A549 (cell line): Measurements from ENCODE around the gene ATP9A. TPM values are rescaled to one million over a fixed set of nuclear protein-coding genes. Genes with fewer than 3 reads are reported as not detected.
"Not testable (repeated sequence)": the region's sequence is repeated elsewhere in the genome, so short reads cannot be mapped to it uniquely, and the experiment has no call there.

Experiments
- ATAC-seq, 2 experiments: fragments of 200-7000 bp in 1 of 2; fragments of >200 bp in 1 of 2; cut with Nextera tagmentation in 1 of 2; cut with Tn5 transposase in 1 of 2; 3 replicates each; pipeline versions ENCODE4 v1.8.0 to v1.9.1; 2018 to 2020; ENCODE audit warnings: mild to moderate bottlenecking in 1 of 2, moderate library complexity in 1 of 2
- CTCF ChIA-PET: fragments of 300-600 bp; sonication (Branson Sonifier 250); formaldehyde crosslinking; extraction: SDS; loops from one replicate; lab custom pipeline; 2021; ENCODE audit warnings: antibody characterized with exemption, inconsistent platforms; lab: Yijun Ruan, JAX
- POLR2A ChIA-PET: fragments of 350-600 bp; formaldehyde crosslinking; extraction: SDS; loops from one replicate; lab custom pipeline; 2021; ENCODE audit warnings: antibody characterized with exemption, inconsistent platforms; lab: Yijun Ruan, JAX
- DNase-seq, 2 experiments: peaks; one replicate each; pipeline versions ENCODE4 v3.0.0 to v3.0.0-alpha.2; 2011 to 2016; ENCODE audit warnings: low read depth in 1 of 2, low spot score in 1 of 2
- FAIRE-seq: peaks from 2 replicates; lab custom pipeline; 2011; peaks lifted over from hg19 to GRCh38; lab: Jason Lieb, UNC
- H3K27ac ChIP-seq, 2 experiments: fragments of >200 bp; sonication (Bioruptor Twin); formaldehyde crosslinking; 3 replicates each; pipeline ENCODE4 v1.5.1; 2016 to 2017
- H3K4me1 ChIP-seq: fragments of >200 bp; sonication (Bioruptor Twin); formaldehyde crosslinking; 3 replicates; pipeline ENCODE4 v1.6.1; 2016
- H3K4me2 ChIP-seq: fragments of >200 bp; sonication (Bioruptor Twin); formaldehyde crosslinking; 3 replicates; pipeline ENCODE4 v1.6.1; 2016
- H3K4me3 ChIP-seq: fragments of >200 bp; sonication (Bioruptor Twin); formaldehyde crosslinking; 3 replicates; pipeline ENCODE4 v1.5.1; 2016
- H3K9me3 ChIP-seq: fragments of >200 bp; sonication (Bioruptor Twin); formaldehyde crosslinking; 3 replicates; pipeline ENCODE4 v1.6.1; 2016
- ATOH8 ChIP-seq: fragments of 250-450 bp; sonication (Bioruptor Pico); IDR thresholded peaks from 2 replicates; pipeline ENCODE4 v1.5.0; 2020; ENCODE audit warnings: low read depth, mild to moderate bottlenecking, moderate library complexity
- BHLHE40 ChIP-seq: IDR thresholded peaks from 2 replicates; pipeline ENCODE4 v1.6.1; 2012; ENCODE audit warnings: low read depth, low read length, inconsistent platforms
- CBX2 ChIP-seq: fragments of 200-600 bp; sonication (generic); IDR thresholded peaks from 2 replicates; pipeline ENCODE4 v1.6.1; 2016; ENCODE audit warnings: low read depth, mild to moderate bottlenecking, borderline replicate concordance
- CEBPB ChIP-seq, 2 experiments: fragments of >200 bp in 1 of 2; sonication (Bioruptor Twin) in 1 of 2; formaldehyde crosslinking in 1 of 2; IDR thresholded peaks; 2 replicates each; pipeline ENCODE4 v1.6.1; 2012 to 2016
- CHD4 ChIP-seq: fragments of 200-600 bp; sonication (generic); IDR thresholded peaks from 2 replicates; pipeline ENCODE4 v1.6.1; 2016; ENCODE audit warnings: antibody characterized with exemption, mild to moderate bottlenecking, borderline replicate concordance
- EHF ChIP-seq: fragments of 250-450 bp; sonication (Bioruptor Pico); IDR thresholded peaks from 2 replicates; pipeline ENCODE4 v1.5.0; 2020; ENCODE audit warnings: mild to moderate bottlenecking
- ESRRA ChIP-seq: fragments of 150-350 bp; IDR thresholded peaks from 2 replicates; pipeline ENCODE4 v1.6.1; 2014; ENCODE audit warnings: mild to moderate bottlenecking, low read length, borderline replicate concordance
- FOSL2 ChIP-seq, 2 experiments: fragments of 450-650 bp in 1 of 2; fragments of >200 bp in 1 of 2; sonication (Bioruptor Twin) in 1 of 2; formaldehyde crosslinking; IDR thresholded peaks; 2 replicates each; pipeline versions ENCODE4 v1.5.0 to v1.6.1; 2016 to 2020; ENCODE audit warnings: mild to moderate bottlenecking in 1 of 2, moderate library complexity in 1 of 2
- GATA3 ChIP-seq: IDR thresholded peaks from 2 replicates; pipeline ENCODE4 v1.6.1; 2012; ENCODE audit warnings: borderline replicate concordance
- HDAC2 ChIP-seq: fragments of 200-600 bp; sonication (generic); IDR thresholded peaks from 2 replicates; pipeline ENCODE4 v1.6.1; 2016
- HEYL ChIP-seq: fragments of 250-450 bp; sonication (Bioruptor Pico); IDR thresholded peaks from 2 replicates; pipeline ENCODE4 v1.8.0; 2021; ENCODE audit warnings: mild to moderate bottlenecking, moderate library complexity
- HOXB13 ChIP-seq: fragments of 250-450 bp; sonication (Bioruptor Pico); IDR thresholded peaks from 2 replicates; pipeline ENCODE4 v1.5.0; 2020; ENCODE audit warnings: low read depth, mild to moderate bottlenecking, moderate library complexity
- JUNB ChIP-seq: fragments of >200 bp; sonication (Bioruptor Twin); formaldehyde crosslinking; IDR thresholded peaks from 2 replicates; pipeline ENCODE4 v1.6.1; 2016
- NPAS2 ChIP-seq: fragments of 250-450 bp; sonication (Bioruptor Pico); IDR thresholded peaks from 2 replicates; pipeline ENCODE4 v1.8.0; 2022; ENCODE audit warnings: mild to moderate bottlenecking, moderate library complexity, borderline replicate concordance
- NR3C1 ChIP-seq: fragments of >200 bp; sonication (Bioruptor Twin); formaldehyde crosslinking; IDR thresholded peaks from 3 replicates; pipeline ENCODE4 v1.6.1; 2017
- PBX3 ChIP-seq: IDR thresholded peaks from 2 replicates; pipeline ENCODE4 v1.6.1; 2012
- PHF8 ChIP-seq: fragments of 200-600 bp; sonication (generic); IDR thresholded peaks from 2 replicates; pipeline ENCODE4 v1.6.1; 2016; ENCODE audit warnings: low read depth, mild to moderate bottlenecking, antibody characterized with exemption, moderate library complexity, borderline replicate concordance
- POLR2A ChIP-seq: IDR thresholded peaks from 2 replicates; pipeline ENCODE4 v1.6.1; 2012; ENCODE audit warnings: mild to moderate bottlenecking, low read length
- RFX5 ChIP-seq: fragments of 450-650 bp; IDR thresholded peaks from 2 replicates; pipeline ENCODE4 v1.7.1; 2014; ENCODE audit warnings: antibody characterized with exemption, mild to moderate bottlenecking, moderate library complexity
- ZC3H11A ChIP-seq: fragments of 450-650 bp; IDR thresholded peaks from 2 replicates; pipeline ENCODE4 v1.6.1; 2014; ENCODE audit warnings: antibody characterized with exemption, mild to moderate bottlenecking
- ZNF302 ChIP-seq: fragments of 250-450 bp; sonication (Bioruptor Pico); IDR thresholded peaks from 2 replicates; pipeline ENCODE4 v1.9.0; 2021; ENCODE audit warnings: inconsistent platforms, mild to moderate bottlenecking, moderate library complexity
- ZSCAN20 ChIP-seq: fragments of 250-450 bp; sonication (Bioruptor Pico); IDR thresholded peaks from 2 replicates; pipeline ENCODE4 v1.8.0; 2022; ENCODE audit warnings: mild to moderate bottlenecking, moderate library complexity
- WGBS: methylation state at CpG from one replicate; pipeline ENCODE4 v1.1.6; 2017; ENCODE audit errors: missing lambda C conversion rate; 5-methylcytosine and 5-hydroxymethylcytosine counted together
- polyA plus RNA-seq, 4 experiments: library from polyadenylated mRNA; depleted of rRNA in 3 of 4; stranded (reverse); fragments of >200 nt; fragmentation: RNase III in 1 of 4; extraction: RNeasy Plus Mini Kit Qiagen cat#74134 plus additional on column Dnase treatment in 1 of 4; gene quantifications; 2 replicates in 3 of 4; 3 replicates in 1 of 4; pipeline ENCODE4 v1.2.3, GENCODE V29; 2011 to 2017
- TF ChIP-seq, protein P1 (sequence below): fragments of >200 bp; sonication (Bioruptor Twin); formaldehyde crosslinking; IDR thresholded peaks from 3 replicates; pipeline ENCODE4 v1.5.1; 2016
- TF ChIP-seq, protein P2 (sequence below): fragments of 450-650 bp; IDR thresholded peaks from 2 replicates; pipeline ENCODE4 v1.6.1; 2014; ENCODE audit warnings: antibody characterized with exemption

ATP9A gene
- polyA plus RNA-seq, 2 of the 4 experiments (the other 2 are of a cell fraction), result 9.9 to 23.6 TPM

DNA sequence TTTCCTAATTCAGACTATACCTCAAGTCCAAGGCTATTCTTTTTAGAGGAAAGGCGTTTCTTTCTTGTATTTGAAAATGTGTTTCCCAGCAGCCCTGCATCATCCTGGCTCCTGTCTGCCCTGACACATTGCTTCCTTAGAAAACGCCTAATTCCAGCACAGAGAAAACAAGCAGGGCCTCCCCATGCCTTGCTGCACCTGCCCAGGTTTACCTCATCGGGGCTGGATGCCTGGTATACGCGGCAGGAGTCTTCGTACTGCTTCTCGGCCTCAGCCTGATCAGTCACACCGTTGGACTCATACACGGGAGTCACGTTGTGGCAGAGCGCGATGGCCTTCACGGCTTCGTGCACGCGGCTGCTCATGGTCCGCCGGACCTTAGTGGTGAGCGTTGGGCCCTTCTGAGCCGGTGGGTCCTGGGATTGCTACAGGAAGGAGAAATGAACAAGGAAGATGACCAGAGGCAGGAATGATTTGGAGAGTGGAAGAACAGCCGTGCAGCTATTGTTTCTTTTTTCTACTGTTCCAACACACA is 111.4 kb downstream of the ATP9A start:
- peaks cover 30% of the 10 kb centered on the region for H3K4me1 ChIP-seq
- no peak overlapping the region for H3K4me3 ChIP-seq
- no peaks in the 10 kb centered on the region for H3K9me3 ChIP-seq
- 92% methylated on average over 21 of the region's 21 CpGs for WGBS
- FAIRE-seq (no peak), ATAC-seq (no peak), DNase-seq (no peak)
- ChIA-PET POLR2A (interaction anchor here (0.7 kb wide), 1 partner anchor 227 kb away, joined by 4 read pairs; no protein-coding TSS in a partner anchor), CTCF (interaction anchor here (0.6 to 1.8 kb wide), 2 partner anchors 17 to 30 kb away, joined by 3 to 4 read pairs; no protein-coding TSS in a partner anchor)
- 0 out of 6 replicates have a peak overlapping the region, but pooled peaks of 1 of the 2 experiments have one; percentile 11 for H3K27ac ChIP-seq
- H3K4me2 ChIP-seq, result no peak overlapping the region
- no peak for TF ChIP-seq JUNB
- no peak for TF ChIP-seq NPAS2 (CRISPR knock-in tag)
- TF ChIP-seq PBX3, result no peak
- TF ChIP-seq, protein P1, sequence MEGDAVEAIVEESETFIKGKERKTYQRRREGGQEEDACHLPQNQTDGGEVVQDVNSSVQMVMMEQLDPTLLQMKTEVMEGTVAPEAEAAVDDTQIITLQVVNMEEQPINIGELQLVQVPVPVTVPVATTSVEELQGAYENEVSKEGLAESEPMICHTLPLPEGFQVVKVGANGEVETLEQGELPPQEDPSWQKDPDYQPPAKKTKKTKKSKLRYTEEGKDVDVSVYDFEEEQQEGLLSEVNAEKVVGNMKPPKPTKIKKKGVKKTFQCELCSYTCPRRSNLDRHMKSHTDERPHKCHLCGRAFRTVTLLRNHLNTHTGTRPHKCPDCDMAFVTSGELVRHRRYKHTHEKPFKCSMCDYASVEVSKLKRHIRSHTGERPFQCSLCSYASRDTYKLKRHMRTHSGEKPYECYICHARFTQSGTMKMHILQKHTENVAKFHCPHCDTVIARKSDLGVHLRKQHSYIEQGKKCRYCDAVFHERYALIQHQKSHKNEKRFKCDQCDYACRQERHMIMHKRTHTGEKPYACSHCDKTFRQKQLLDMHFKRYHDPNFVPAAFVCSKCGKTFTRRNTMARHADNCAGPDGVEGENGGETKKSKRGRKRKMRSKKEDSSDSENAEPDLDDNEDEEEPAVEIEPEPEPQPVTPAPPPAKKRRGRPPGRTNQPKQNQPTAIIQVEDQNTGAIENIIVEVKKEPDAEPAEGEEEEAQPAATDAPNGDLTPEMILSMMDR, result no peak
- no peak for TF ChIP-seq ESRRA
- no peak for TF ChIP-seq ZSCAN20 (CRISPR knock-in tag)
- no peak for TF ChIP-seq PHF8
- no peak for TF ChIP-seq HOXB13
- TF ChIP-seq POLR2A, result no peak
- no peak for TF ChIP-seq EHF
- no peak for TF ChIP-seq CHD4
- no peak for TF ChIP-seq BHLHE40
- TF ChIP-seq, protein P2, sequence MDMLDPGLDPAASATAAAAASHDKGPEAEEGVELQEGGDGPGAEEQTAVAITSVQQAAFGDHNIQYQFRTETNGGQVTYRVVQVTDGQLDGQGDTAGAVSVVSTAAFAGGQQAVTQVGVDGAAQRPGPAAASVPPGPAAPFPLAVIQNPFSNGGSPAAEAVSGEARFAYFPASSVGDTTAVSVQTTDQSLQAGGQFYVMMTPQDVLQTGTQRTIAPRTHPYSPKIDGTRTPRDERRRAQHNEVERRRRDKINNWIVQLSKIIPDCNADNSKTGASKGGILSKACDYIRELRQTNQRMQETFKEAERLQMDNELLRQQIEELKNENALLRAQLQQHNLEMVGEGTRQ, result no peak

DNA sequence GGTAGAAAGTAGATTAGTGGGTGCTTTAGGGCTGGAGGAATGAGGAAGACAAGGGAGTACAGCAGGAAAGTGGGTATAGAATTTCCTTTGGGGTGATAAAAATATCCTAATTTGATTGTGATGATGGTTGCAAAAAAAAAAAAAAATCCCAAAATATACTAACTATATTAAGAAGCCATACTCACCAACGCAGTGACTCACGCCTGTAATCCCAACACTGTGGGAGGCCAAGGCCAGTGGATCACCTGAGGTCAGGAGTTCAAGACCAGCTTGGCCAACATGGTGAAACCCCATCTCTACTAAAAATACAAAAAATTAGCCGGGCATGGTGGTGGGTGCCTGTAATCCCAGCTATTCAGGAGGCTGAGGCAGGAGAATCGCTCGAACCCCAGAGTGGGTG is 112.1 kb downstream of the ATP9A start:
- DNase-seq, FAIRE-seq, H3K9me3 ChIP-seq, ATAC-seq, H3K27ac ChIP-seq, H3K4me2 ChIP-seq, H3K4me3 ChIP-seq: not testable (repeated sequence)
- CTCF ChIA-PET, result interaction anchor here (0.6 kb wide), 1 partner anchor 29 kb away, joined by 3 read pairs; no protein-coding TSS in a partner anchor
- POLR2A ChIA-PET, result interaction anchor here (0.7 kb wide), 1 partner anchor 228 kb away, joined by 4 read pairs; no protein-coding TSS in a partner anchor
- H3K4me1 ChIP-seq, result peaks cover 23% of the 10 kb centered on the region
- 95% methylated on average over 5 of the region's 5 CpGs for WGBS

- H3K27ac ChIP-seq, result no peak overlapping the region
- WGBS, result 82% methylated on average over 5 of the region's 5 CpGs
- no peaks in the 10 kb centered on the region for H3K9me3 ChIP-seq
- peaks cover 14% of the 10 kb centered on the region; the same call in 2 of the 3 replicates for H3K4me1 ChIP-seq
- ATAC-seq (no peak), FAIRE-seq (no peak), DNase-seq (no peak)
- ChIA-PET POLR2A (no interaction called here), CTCF (interaction anchor here (1.0 to 1.1 kb wide), 2 partner anchors 16 to 146 kb away, joined by 3 to 4 read pairs; no protein-coding TSS in a partner anchor)
- TF ChIP-seq NR3C1, result no peak
- no peak for TF ChIP-seq GATA3
- TF ChIP-seq RFX5, result no peak
- no peak for TF ChIP-seq ATOH8 (CRISPR knock-in tag)
- no peak for TF ChIP-seq ZSCAN20 (CRISPR knock-in tag)
- TF ChIP-seq ZNF302 (CRISPR knock-in tag), result no peak
- no peak for TF ChIP-seq HDAC2
- TF ChIP-seq FOSL2 (IDR thresholded peaks at IDR 0.05), result no peak
- TF ChIP-seq FOSL2 (CRISPR knock-in tag; IDR thresholded peaks at IDR 0.05), result no peak
- TF ChIP-seq CHD4, result no peak
- no peak for TF ChIP-seq ZC3H11A
- no peak for TF ChIP-seq HOXB13
- TF ChIP-seq CEBPB (IDR thresholded peaks at IDR 0.05), result no peak
- TF ChIP-seq NPAS2 (CRISPR knock-in tag), result no peak
- TF ChIP-seq ESRRA, result no peak
- no peak for TF ChIP-seq CBX2
- TF ChIP-seq HEYL (CRISPR knock-in tag), result no peak
- H3K4me2 ChIP-seq, result no peak overlapping the region
- H3K4me3 ChIP-seq, result no peak overlapping the region
Measured at GRCh38 chr20:51654495-51654894, 113.7 kb downstream of the ATP9A start.
